ENCODE data around the gene HLA-F.

Gene HLA-F

DNA sequence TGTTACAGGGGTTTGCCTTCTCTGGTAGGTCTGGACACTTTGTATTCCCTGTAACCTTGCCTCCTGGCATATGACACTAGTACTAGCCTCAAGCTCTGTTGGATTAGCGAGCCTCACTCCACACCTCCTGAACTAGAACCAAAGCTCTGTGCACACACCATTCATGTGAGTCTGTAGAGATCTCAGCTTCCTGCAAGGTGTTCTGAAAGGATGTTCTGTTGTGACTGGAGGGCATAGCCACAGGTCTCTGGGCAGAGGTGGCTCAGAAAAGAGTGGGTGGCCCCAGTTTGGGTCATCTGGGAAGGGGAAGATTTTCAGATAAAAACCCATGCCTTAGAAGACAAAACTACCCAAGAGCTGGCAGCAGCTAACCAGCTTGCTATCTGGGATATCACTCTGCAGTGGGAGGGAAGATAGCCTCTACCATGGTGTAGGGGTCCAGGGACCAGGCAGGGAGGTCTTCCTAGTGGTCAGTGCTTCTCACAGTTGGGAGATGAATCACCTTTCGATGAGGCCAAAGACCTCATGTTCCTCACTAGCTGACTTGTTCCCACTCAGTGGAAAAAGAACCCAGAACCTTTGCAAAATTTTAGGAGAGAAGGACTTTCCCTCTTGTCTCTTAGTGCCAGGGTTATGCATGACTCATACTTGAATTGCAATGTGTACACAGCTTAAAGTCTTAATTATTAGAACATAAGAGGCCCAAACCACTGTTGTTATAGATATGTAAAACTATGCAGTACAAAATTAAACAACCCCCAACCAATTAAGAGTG lies 41.4 kb downstream of the HLA-F start:
- DNase-seq = no peak

DNA sequence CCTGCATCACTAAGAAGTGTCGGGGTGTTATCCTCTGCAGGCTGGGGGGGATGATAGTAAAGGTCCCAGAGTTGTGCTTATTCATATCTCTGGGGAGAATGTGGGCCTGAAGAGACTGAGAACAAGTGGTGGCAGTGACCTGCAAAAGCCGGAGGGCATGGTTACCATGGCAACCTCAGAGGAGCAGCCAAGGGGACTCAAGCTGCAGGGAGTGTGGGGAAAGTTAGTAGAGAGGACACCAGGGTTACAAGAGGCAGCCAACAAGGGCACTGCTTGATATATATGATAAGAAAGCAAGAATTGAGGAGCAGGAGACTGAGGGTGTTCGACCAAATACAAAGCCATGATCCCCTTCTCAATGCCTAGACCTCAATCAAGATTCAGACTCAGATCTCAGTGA lies 46.1 kb downstream of the HLA-F start:
- no peak for DNase-seq

DNA sequence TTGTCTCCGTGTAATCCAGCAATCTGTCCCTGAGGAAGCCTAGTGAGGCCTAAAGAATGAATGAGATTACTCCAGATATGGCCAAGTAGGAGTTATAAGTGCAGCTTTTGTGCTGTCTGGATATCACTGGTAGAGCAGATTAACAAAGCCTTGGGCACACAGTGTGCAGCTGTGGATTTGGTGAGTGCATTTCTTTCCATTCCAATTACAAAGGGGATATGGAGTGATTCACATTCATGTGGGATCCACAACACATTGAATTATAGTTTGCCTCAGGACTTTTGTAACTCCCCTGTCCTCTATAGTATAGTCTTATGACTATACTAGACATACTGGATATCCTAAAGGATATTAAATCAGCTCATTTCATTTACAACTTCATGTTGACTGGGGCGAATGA lies 47.1 kb downstream of the HLA-F start:
- DNase-seq = no peak

DNA sequence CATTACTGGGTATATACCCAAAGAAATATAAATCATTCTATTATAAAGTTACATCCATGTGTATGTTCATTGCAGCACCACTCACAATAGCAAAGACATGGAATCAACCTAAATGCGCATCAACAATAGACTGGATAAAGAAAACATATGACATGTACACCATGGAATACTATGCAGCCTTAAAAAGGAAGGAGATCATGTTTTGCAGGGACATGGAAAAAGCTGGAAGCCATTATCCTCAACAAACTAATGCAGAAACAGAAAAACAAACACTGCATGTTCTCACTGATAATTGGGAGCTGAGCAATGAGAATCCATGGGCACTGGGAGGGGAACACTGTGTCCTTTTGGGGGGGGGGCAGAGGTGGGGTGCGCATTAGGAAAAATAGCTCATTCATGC lies 53.5 kb downstream of the HLA-F start:
- DNase-seq = no peak
